Brain microvascular endothelial cell (primary cell): ENCODE results near the gene TRIM56.
"Not testable (repeated sequence)": the region's sequence is repeated elsewhere in the genome, so short reads cannot be mapped to it uniquely, and the experiment has no call there.

Experiments
- DNase-seq: peaks from one replicate; pipeline ENCODE4 v3.0.0-alpha.2; 2020
- H3K27ac ChIP-seq: fragments of 250-450 bp; sonication (Bioruptor Pico); 2 replicates; pipeline ENCODE4 v1.5.1; 2020; ENCODE audit warnings: mild to moderate bottlenecking, moderate library complexity
- H3K27me3 ChIP-seq: fragments of 250-450 bp; sonication (Bioruptor Pico); replicated peaks from 2 replicates; pipeline ENCODE4 v1.5.1; 2020; ENCODE audit warnings: mild to moderate bottlenecking
- H3K36me3 ChIP-seq: fragments of 250-450 bp; sonication (Bioruptor Pico); replicated peaks from 2 replicates; pipeline ENCODE4 v1.5.1; 2020; ENCODE audit warnings: mild to moderate bottlenecking
- H3K4me3 ChIP-seq: 2 replicates; pipeline ENCODE4 v1.5.1; 2011; ENCODE audit warnings: low read depth, mild to moderate bottlenecking, control low read depth, low read length, moderate library complexity
- in situ Hi-C: cut with HindIII; loops from 2 replicates; pipeline ENCODE4 v1.10.0; 2017; ENCODE audit warnings: low sequenced_read_pairs, low pct_ligation_motif_present
- TF ChIP-seq, protein P1 (sequence below): IDR thresholded peaks from 2 replicates; pipeline ENCODE4 v1.5.1; 2011; ENCODE audit warnings: low read depth, mild to moderate bottlenecking, moderate library complexity, low read length, control low read depth, inconsistent platforms; ENCODE audit errors: missing control alignments

Gene TRIM56

DNA sequence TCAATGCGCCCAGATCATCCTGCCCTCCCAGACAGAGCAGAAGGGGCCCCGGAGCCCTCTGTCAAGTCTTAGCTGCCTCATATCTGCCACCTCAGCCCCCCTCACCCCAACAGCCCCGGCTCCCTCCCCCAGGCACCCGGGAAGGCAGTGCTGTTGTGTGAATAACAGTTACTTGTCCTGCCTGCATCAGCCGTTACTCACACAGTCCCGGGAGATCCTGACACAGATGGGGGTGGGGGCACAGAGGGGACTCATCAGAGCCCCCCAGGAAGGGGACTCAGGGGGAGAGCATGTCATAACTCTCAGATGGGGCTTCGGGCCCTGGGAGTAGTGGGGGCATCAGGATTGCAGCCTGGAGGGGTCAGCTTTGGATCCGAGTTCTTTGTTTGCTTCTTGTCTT, 29.2 kb downstream of the TRIM56 start:
- peak; percentile 72 for DNase-seq
- TF ChIP-seq, protein P1, sequence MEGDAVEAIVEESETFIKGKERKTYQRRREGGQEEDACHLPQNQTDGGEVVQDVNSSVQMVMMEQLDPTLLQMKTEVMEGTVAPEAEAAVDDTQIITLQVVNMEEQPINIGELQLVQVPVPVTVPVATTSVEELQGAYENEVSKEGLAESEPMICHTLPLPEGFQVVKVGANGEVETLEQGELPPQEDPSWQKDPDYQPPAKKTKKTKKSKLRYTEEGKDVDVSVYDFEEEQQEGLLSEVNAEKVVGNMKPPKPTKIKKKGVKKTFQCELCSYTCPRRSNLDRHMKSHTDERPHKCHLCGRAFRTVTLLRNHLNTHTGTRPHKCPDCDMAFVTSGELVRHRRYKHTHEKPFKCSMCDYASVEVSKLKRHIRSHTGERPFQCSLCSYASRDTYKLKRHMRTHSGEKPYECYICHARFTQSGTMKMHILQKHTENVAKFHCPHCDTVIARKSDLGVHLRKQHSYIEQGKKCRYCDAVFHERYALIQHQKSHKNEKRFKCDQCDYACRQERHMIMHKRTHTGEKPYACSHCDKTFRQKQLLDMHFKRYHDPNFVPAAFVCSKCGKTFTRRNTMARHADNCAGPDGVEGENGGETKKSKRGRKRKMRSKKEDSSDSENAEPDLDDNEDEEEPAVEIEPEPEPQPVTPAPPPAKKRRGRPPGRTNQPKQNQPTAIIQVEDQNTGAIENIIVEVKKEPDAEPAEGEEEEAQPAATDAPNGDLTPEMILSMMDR: no peak
- in situ Hi-C loops: no loop called here
- H3K27me3 ChIP-seq: no peaks in the 10 kb centered on the region
- H3K27ac ChIP-seq: peak overlapping the region; percentile 93
- no peak overlapping the region for H3K4me3 ChIP-seq
- H3K36me3 ChIP-seq: no peaks in the 10 kb centered on the region

DNA sequence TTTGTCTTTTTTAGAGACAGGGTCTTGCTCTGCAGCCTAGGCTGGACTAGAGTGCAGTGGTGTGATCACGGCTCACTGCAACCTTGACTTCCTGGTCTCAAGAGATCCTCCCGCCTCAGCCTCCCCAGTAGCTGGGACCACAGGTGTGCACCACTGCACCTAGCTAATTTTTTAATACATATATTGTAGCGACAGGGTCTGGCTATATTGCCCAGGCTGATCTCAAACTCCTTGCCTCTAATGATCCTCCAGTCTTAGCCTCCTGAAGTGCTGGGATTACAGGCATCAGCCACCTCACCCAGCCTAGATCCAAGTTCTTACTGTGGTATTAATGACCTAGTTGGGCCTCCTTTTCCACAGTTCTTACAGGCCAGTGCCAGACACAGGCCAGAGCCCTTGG, 29.9 kb downstream of the TRIM56 start:
- no peak for DNase-seq
- TF ChIP-seq, protein P1: no peak
- H3K4me3 ChIP-seq: no peak overlapping the region
- no peaks in the 10 kb centered on the region for H3K36me3 ChIP-seq
- no peaks in the 10 kb centered on the region for H3K27me3 ChIP-seq
- peak overlapping the region; percentile 93 for H3K27ac ChIP-seq
- in situ Hi-C loops: no loop called here

- in situ Hi-C loops: no loop called here
- TF ChIP-seq, protein P1: no peak
Observed at GRCh38 chr7:101116898-101117297, 31.6 kb downstream of the TRIM56 start.

GRCh38 chr7:101118856-101119255, 33.6 kb downstream of the TRIM56 start:
- no peak overlapping the region for H3K4me3 ChIP-seq
- peak overlapping the region; percentile 97 for H3K27ac ChIP-seq
- DNase-seq: no peak
- in situ Hi-C loops: no loop called here
- H3K27me3 ChIP-seq: no peaks in the 10 kb centered on the region
- no peaks in the 10 kb centered on the region for H3K36me3 ChIP-seq
- TF ChIP-seq, protein P1: no peak

More at GRCh38 chr7:101116898-101117297, 31.6 kb downstream of the TRIM56 start:
- H3K27me3 ChIP-seq: no peaks in the 10 kb centered on the region
- H3K27ac ChIP-seq: peak overlapping the region; percentile 97
- H3K4me3 ChIP-seq: no peak overlapping the region
- no peaks in the 10 kb centered on the region for H3K36me3 ChIP-seq
- DNase-seq: peak; percentile 57

- TF ChIP-seq, protein P1: no peak
- no peak overlapping the region for H3K4me3 ChIP-seq
- H3K27ac ChIP-seq: peak overlapping the region; percentile 97
- DNase-seq: peak; percentile 62
- H3K36me3 ChIP-seq: no peaks in the 10 kb centered on the region
- in situ Hi-C loops: no loop called here
- H3K27me3 ChIP-seq: no peaks in the 10 kb centered on the region
Observed at GRCh38 chr7:101119876-101120275, 34.6 kb downstream of the TRIM56 start.

GRCh38 chr7:101120315-101120714, 35.0 kb downstream of the TRIM56 start:
- H3K27ac ChIP-seq: peak overlapping the region; percentile 97
- DNase-seq: no peak
- no peak overlapping the region for H3K4me3 ChIP-seq
- TF ChIP-seq, protein P1: no peak
- H3K36me3 ChIP-seq: no peaks in the 10 kb centered on the region
- in situ Hi-C loops: no loop called here
- H3K27me3 ChIP-seq: no peaks in the 10 kb centered on the region

DNA sequence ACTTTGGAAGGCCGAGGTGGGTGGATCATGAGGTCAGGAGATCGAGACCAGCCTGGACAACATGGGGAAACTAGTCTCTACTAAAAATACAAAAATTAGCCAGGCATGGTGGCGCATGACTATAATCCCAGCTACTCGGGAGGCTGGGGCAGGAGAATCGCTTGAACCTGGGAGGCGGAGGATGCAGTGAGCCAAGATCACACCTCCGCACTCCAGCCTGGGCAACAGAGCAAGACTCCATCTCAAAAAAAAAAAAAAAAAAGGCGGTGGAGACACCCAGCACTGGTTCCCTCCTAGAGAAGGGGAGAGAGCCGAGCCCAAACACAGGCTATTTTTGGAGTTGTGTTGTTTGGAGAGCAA, 36.3 kb downstream of the TRIM56 start:
- in situ Hi-C loops, H3K4me3 ChIP-seq, H3K36me3 ChIP-seq, H3K27me3 ChIP-seq, DNase-seq: not testable (repeated sequence)
- peak overlapping the region; percentile 97 for H3K27ac ChIP-seq
